ENCODE data around the gene ABI2. TPM values are rescaled to one million over a fixed set of nuclear protein-coding genes. Genes with fewer than 3 reads are reported as not detected.

ABI2 gene
- total RNA-seq, 1 experiment from 2014 or later = 141 TPM

GRCh38 chr2:203347375-203347774 lies 19.2 kb downstream of the ABI2 start:
- no peak for DNase-seq
- H3K9me3 ChIP-seq (ENCODE audit: control insufficient read depth, low read depth, low read length) = no peaks in the 10 kb centered on the region
- H3K4ac ChIP-seq (ENCODE audit: low read depth, low read length) = no peak overlapping the region
- H2BK5ac ChIP-seq (ENCODE audit: insufficient read length, low read length) = no peak overlapping the region
- H3K23ac ChIP-seq (ENCODE audit: insufficient read length, low read depth, low read length) = no peak overlapping the region
- Mint-ChIP-seq H3K4me3 (no peak overlapping the region), H3K27me3 (ENCODE audit: low read depth) (no peaks in the 10 kb centered on the region), H3K36me3 (ENCODE audit: insufficient read depth in 1 of 3, low read depth in 3 of 3) (peaks cover 18 to 25% (median 22%) of the 10 kb centered on the region in 3 experiments), H3K27ac (peak overlapping the region in 1 of 3 experiments; percentile 70; a peak in 2 of 7 replicates), H3K9me3 (no peaks in the 10 kb centered on the region), H3K4me1 (peaks cover 16 to 26% of the 10 kb centered on the region in 2 experiments)
- no peak overlapping the region for H2BK12ac ChIP-seq (ENCODE audit: insufficient read length, low read depth, low read length)
- no peak overlapping the region for H3K4me2 ChIP-seq (ENCODE audit: insufficient read depth, insufficient read length, low read length)
- H4K5ac ChIP-seq (ENCODE audit: insufficient read length, low read depth, low read length) = no peak overlapping the region
- no peak overlapping the region for H2BK15ac ChIP-seq (ENCODE audit: low read depth, low read length)
- no CpG with 5 or more reads among the region's 4 CpGs for WGBS (ENCODE audit: extremely low coverage, insufficient read length, low lambda C conversion rate)
- no peak overlapping the region for H2BK120ac ChIP-seq (ENCODE audit: low read depth, low read length, poor library complexity, severe bottlenecking)
- peaks cover 10% of the 10 kb centered on the region for H3K79me1 ChIP-seq (ENCODE audit: insufficient read depth, low read depth, low read length, poor library complexity, severe bottlenecking)
- H3K23me2 ChIP-seq (ENCODE audit: insufficient read length, low read depth, low read length, poor library complexity, severe bottlenecking) = no peaks in the 10 kb centered on the region
- no peak for TF ChIP-seq CTCF (conservative IDR thresholded peaks at IDR 0.05)
- no peak overlapping the region for H2AFZ ChIP-seq (ENCODE audit: low read length)
- no peak overlapping the region for H3K56ac ChIP-seq (ENCODE audit: insufficient read length, low read depth, low read length)
- H4K20me1 ChIP-seq (ENCODE audit: control insufficient read depth, insufficient read depth, insufficient read length) = no peaks in the 10 kb centered on the region
- no peak overlapping the region for H3T11ph ChIP-seq (ENCODE audit: low read length)
- no peak overlapping the region for H4K91ac ChIP-seq (ENCODE audit: insufficient read length, low read depth, low read length)
- no peak overlapping the region for H3K18ac ChIP-seq (ENCODE audit: insufficient read length, low read depth, low read length)
- no peak overlapping the region for H2AK5ac ChIP-seq (ENCODE audit: insufficient read length, low read length)
- no peak overlapping the region for H3K14ac ChIP-seq (ENCODE audit: insufficient read depth, low read length)
- no peaks in the 10 kb centered on the region; the same call in 1 of the 2 replicates for H3K4me1 ChIP-seq (ENCODE audit: insufficient read depth, low read length)
- no peaks in the 10 kb centered on the region for H3K27me3 ChIP-seq (ENCODE audit: insufficient read depth, low read length)
- H3K79me2 ChIP-seq (ENCODE audit: insufficient read depth, low read length) = peaks cover 14% of the 10 kb centered on the region; the same call in 1 of the 2 replicates
- H3K9ac ChIP-seq (ENCODE audit: extremely low read depth, insufficient read length, low read length) = no peak overlapping the region
- no peak overlapping the region for H2BK20ac ChIP-seq (ENCODE audit: low read depth, low read length, poor library complexity, severe bottlenecking)
- no peak overlapping the region for H3K27ac ChIP-seq (ENCODE audit: insufficient read length, low read depth, low read length)
- H4K8ac ChIP-seq (replicated peaks; ENCODE audit: insufficient read length, low read depth, low read length) = no peak overlapping the region
